Brain microvascular endothelial cell (primary cell): Measurements from ENCODE around the gene RFXAP.

Experiments used
- DNase-seq: peaks from one replicate; pipeline ENCODE4 v3.0.0-alpha.2; 2020
- H3K27ac ChIP-seq: fragments of 250-450 bp; sonication (Bioruptor Pico); 2 replicates; pipeline ENCODE4 v1.5.1; 2020; ENCODE audit warnings: mild to moderate bottlenecking, moderate library complexity
- H3K27me3 ChIP-seq: fragments of 250-450 bp; sonication (Bioruptor Pico); replicated peaks from 2 replicates; pipeline ENCODE4 v1.5.1; 2020; ENCODE audit warnings: mild to moderate bottlenecking
- H3K36me3 ChIP-seq: fragments of 250-450 bp; sonication (Bioruptor Pico); replicated peaks from 2 replicates; pipeline ENCODE4 v1.5.1; 2020; ENCODE audit warnings: mild to moderate bottlenecking
- H3K4me3 ChIP-seq: 2 replicates; pipeline ENCODE4 v1.5.1; 2011; ENCODE audit warnings: low read depth, mild to moderate bottlenecking, control low read depth, low read length, moderate library complexity
- in situ Hi-C: cut with HindIII; loops from 2 replicates; pipeline ENCODE4 v1.10.0; 2017; ENCODE audit warnings: low sequenced_read_pairs, low pct_ligation_motif_present
- TF ChIP-seq, protein P1 (sequence below): IDR thresholded peaks from 2 replicates; pipeline ENCODE4 v1.5.1; 2011; ENCODE audit warnings: low read depth, mild to moderate bottlenecking, moderate library complexity, low read length, control low read depth, inconsistent platforms; ENCODE audit errors: missing control alignments

RFXAP gene

DNA sequence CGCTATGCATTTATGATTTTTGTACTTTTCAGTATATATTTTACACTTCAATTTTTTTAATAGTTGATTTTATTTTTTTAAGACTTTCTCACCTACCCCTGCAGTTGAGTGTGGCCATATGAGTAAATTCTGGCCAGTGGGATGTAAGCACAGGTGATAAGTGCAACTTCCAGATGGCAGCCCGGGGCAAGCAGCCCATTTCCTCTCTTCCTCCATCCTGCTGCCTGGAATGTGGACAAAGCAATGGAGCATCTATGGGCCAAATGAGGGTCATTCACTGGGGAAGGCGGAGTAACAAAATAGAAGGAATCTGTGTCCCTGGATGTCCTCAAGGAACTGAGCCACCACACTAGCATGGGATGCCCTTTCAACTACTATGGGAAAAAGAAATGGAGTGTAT lies 12.3 kb downstream of the RFXAP start:
- Histone ChIP-seq H3K4me3 (no peak overlapping the region), H3K27ac (no peak overlapping the region), H3K27me3 (no peaks in the 10 kb centered on the region), H3K36me3 (no peaks in the 10 kb centered on the region)
- no peak for DNase-seq
- TF ChIP-seq, protein P1, sequence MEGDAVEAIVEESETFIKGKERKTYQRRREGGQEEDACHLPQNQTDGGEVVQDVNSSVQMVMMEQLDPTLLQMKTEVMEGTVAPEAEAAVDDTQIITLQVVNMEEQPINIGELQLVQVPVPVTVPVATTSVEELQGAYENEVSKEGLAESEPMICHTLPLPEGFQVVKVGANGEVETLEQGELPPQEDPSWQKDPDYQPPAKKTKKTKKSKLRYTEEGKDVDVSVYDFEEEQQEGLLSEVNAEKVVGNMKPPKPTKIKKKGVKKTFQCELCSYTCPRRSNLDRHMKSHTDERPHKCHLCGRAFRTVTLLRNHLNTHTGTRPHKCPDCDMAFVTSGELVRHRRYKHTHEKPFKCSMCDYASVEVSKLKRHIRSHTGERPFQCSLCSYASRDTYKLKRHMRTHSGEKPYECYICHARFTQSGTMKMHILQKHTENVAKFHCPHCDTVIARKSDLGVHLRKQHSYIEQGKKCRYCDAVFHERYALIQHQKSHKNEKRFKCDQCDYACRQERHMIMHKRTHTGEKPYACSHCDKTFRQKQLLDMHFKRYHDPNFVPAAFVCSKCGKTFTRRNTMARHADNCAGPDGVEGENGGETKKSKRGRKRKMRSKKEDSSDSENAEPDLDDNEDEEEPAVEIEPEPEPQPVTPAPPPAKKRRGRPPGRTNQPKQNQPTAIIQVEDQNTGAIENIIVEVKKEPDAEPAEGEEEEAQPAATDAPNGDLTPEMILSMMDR = no peak
- in situ Hi-C loops = no loop called here

DNA sequence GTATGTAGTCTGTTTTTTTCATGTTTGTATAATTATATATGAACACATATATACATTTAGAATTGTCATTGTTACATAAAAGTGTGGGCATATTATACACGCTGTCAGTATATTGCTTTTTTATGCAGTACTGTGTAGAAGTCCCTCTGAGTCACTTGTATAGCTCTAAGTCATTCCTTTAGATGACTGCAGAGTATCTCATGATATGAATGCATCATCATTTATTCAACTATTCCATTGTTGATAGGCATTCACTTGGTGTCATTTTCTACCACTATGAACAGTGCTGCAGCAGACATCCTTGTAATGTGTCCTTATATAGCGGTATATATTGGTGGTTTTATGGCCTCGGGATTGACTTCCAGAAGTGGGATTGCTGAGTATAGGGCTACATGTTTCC lies 15.3 kb downstream of the RFXAP start:
- in situ Hi-C loops = no loop called here
- no peak for DNase-seq
- Histone ChIP-seq H3K4me3 (no peak overlapping the region), H3K27ac (no peak overlapping the region), H3K36me3 (no peaks in the 10 kb centered on the region), H3K27me3 (no peaks in the 10 kb centered on the region)
- TF ChIP-seq, protein P1 = no peak

DNA sequence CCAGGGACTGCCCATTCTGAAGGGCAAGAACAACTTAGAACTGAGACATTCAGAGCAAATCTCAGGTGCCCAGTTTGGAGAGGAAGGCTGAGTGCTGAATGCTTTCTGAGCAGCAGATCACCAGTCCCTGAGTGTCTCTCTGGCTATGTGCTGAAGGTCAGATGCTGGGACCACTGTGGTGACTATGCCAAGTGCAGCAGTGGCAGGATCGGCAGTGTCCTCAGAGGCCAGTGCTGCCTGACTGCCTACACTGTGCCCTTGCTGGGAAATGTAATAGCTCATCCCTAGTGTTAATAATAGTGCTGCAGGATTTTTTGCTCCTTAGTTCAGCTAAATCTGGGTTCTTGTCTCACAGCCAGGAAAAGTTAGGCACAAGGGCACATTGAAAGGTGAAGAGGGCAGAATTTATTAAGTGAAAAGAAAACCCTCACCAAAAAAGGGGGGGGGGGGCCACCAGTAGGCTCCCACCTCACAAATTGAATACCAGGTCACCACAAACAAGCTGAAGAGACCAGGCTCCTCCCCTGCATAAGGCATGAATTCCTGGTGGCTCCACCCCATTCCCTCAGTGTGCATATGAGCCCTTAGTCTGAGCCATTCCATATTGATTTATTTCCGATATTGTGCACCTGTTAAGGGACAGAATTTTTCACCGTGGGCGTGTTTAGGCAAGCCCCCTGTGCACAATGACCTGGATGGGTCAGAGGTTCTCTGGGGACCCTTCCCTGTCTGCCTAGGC lies 18.5 kb downstream of the RFXAP start:
- TF ChIP-seq, protein P1 = no peak
- Histone ChIP-seq H3K27ac (no peak overlapping the region), H3K27me3 (no peaks in the 10 kb centered on the region), H3K4me3 (no peak overlapping the region), H3K36me3 (no peaks in the 10 kb centered on the region)
- in situ Hi-C loops = no loop called here
- DNase-seq = no peak

DNA sequence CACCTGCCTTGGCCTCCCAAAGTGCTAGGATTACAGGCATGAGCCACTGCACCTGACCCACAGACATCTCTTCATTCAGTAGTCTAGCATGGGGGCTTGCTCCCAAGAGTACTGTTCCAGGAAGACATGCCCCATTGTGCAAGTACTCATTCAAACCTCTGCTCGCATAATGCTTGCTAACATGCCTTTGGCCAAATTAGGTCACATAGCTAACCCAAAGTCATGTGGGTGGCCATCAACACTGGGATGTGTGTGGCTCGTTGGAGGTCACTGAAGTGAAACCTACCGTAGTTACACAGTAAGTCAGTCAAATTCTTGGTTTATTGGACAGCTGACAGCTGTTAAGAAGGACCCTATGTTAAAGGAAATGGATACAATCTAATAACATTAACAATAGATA lies 20.3 kb downstream of the RFXAP start:
- Histone ChIP-seq H3K27ac (no peak overlapping the region), H3K27me3 (no peaks in the 10 kb centered on the region), H3K4me3 (no peak overlapping the region), H3K36me3 (no peaks in the 10 kb centered on the region)
- TF ChIP-seq, protein P1 = no peak
- in situ Hi-C loops = no loop called here
- no peak for DNase-seq

DNA sequence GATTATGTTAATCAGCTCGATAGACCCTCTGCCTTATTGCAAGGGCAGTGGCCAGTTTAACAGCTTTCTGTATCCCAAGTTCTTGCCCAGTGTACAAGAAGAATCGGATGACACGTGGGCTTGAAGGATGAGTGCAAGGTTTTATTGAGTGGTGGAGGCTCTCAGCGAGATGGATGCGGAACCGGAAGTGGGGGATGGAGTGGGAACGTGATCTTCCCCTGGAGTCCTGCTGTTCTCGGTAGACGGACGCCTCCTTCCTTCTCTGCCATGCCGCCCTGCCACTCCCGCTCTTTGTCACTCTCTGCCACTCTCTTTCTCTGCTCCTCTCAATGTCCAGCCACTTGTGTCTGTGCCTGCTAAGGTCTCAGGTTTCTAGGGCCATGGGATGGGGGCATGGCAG lies 21.0 kb downstream of the RFXAP start:
- H3K36me3 ChIP-seq = no peaks in the 10 kb centered on the region
- in situ Hi-C loops = no loop called here
- no peak overlapping the region for H3K27ac ChIP-seq
- H3K4me3 ChIP-seq = no peak overlapping the region
- DNase-seq = no peak
- TF ChIP-seq, protein P1 = no peak
- no peaks in the 10 kb centered on the region for H3K27me3 ChIP-seq

DNA sequence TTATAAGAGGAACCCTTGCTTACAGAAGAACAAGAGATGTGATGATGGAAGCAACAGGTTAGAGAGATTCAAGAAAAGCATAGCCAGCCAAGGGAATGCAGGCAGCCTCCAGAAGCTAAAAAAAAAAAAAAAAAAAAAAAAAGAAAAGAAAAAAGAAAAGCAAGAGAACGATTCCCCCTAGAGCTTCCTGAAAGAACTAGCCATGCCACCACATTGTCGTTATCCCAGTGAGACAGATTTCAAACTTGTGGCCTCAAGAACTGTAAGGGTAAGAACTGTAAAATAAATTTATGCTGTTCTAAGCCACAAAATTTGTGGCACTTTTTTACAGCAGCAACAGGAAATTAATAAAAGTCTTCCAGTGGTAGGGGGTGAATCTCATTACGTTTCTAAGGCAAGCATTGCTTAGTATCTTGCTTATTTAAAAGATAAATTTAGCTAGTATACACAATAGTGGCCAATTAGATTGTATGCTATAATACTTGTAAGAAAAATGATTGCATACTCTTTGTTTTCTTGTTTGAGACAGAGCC lies 21.8 kb downstream of the RFXAP start:
- no peak for DNase-seq
- in situ Hi-C loops = no loop called here
- H3K4me3 ChIP-seq = no peak overlapping the region
- H3K27me3 ChIP-seq = no peaks in the 10 kb centered on the region
- H3K36me3 ChIP-seq = no peaks in the 10 kb centered on the region
- H3K27ac ChIP-seq = no peak overlapping the region
- TF ChIP-seq, protein P1 = peak; percentile 5
